Measurements from ENCODE around the gene SORCS2.

SORCS2 gene

DNA sequence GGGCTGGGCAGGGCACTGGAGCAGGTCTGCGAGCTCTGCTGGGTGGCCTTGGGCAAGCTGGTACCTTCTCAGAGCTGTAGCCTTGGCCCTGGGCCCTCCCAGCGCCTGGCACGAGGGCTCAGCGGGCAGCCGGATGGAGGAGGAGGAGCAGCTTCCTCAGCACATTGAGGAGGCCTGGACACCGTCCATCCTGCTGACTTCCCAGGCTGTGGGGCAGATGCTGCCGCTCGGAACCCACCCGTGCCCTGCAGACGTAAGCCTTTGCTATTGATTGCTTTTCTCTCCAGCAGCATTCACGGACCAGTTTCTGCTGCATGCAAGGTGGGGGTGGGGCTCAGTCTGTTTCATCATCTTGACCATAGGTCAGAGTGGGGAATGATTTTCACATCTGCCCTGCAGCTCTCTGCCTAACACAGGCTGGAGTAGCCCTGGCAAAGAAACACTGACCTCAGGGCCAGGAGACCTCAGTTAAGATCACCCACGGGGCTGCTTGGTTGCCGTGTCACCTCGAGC lies 323.1 kb downstream of the SORCS2 start:
- POLR2A ChIA-PET = no interaction called here
- TF ChIP-seq, protein P1, sequence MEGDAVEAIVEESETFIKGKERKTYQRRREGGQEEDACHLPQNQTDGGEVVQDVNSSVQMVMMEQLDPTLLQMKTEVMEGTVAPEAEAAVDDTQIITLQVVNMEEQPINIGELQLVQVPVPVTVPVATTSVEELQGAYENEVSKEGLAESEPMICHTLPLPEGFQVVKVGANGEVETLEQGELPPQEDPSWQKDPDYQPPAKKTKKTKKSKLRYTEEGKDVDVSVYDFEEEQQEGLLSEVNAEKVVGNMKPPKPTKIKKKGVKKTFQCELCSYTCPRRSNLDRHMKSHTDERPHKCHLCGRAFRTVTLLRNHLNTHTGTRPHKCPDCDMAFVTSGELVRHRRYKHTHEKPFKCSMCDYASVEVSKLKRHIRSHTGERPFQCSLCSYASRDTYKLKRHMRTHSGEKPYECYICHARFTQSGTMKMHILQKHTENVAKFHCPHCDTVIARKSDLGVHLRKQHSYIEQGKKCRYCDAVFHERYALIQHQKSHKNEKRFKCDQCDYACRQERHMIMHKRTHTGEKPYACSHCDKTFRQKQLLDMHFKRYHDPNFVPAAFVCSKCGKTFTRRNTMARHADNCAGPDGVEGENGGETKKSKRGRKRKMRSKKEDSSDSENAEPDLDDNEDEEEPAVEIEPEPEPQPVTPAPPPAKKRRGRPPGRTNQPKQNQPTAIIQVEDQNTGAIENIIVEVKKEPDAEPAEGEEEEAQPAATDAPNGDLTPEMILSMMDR (IDR thresholded peaks at IDR 0.05; ENCODE audit: control extremely low read depth, extremely low read depth, low read depth, missing control alignments) = no peak
- no peak for DNase-seq (ENCODE audit: extremely low spot score)
- CTCF ChIA-PET = no interaction called here

DNA sequence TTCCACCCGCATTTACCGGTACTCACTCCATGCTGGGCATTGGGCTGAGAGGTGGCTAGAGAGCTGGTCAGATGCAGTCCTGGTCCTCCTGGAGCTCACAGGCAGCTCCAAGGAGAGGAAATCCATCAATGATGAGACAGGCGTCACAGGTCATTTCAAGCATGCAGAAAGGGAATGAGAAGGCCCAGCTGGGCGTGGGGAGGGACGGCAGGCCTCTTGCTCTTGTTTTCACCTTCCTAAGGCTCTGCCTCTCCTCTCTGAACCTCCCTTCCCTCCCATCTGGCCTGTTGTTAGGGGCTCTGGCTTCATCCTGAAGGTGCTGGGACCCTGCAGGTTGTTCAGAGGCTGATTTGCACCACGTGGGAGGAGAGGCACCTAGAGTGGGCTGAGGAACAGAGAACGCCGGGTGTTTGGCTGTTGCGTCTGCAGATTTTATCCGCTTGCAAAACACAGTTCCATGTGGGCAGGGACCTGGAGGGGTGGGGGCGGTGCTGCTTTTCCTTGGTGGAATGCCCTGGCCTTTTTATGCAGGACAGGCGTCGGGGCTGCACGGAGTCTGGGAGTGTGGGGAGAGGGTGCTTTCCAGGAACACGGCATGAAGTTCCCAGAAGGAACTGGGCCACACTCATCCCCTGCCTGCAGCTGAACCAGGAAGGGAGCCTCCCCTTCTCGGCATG lies 323.9 kb downstream of the SORCS2 start:
- CTCF ChIA-PET = interaction anchor here (0.7 kb wide), 1 partner anchor 13 kb away, joined by 3 read pairs; no protein-coding TSS in a partner anchor
- POLR2A ChIA-PET = interaction anchor here (0.6 kb wide), 1 partner anchor 1229 kb away, joined by 3 read pairs; no protein-coding TSS in a partner anchor
- DNase-seq (ENCODE audit: extremely low spot score) = no peak
- TF ChIP-seq, protein P1 (IDR thresholded peaks at IDR 0.05; ENCODE audit: control extremely low read depth, extremely low read depth, low read depth, missing control alignments) = no peak

DNA sequence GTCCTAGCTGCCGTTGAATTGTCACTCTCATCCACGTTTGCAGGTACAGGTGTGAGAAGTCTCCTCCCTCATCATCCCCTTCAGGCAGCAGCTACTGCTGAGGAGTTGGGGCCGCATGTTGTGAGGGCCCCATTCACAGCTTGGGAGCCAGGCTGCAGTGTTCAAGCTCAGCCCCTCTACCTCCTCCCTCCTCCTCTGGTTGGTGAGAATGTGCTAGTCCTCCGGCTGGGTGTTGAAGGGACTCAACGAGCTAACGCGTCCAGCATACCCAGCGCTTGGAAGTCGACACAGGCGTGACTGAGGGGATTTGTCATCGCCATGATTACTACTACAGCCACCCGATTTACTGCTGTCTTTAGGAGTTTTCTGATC lies 324.4 kb downstream of the SORCS2 start:
- CTCF ChIA-PET = interaction anchor here (0.7 kb wide), 1 partner anchor 14 kb away, joined by 3 read pairs; no protein-coding TSS in a partner anchor
- DNase-seq (ENCODE audit: extremely low spot score) = no peak
- POLR2A ChIA-PET = interaction anchor here (0.6 kb wide), 1 partner anchor 1230 kb away, joined by 3 read pairs; no protein-coding TSS in a partner anchor
- TF ChIP-seq, protein P1 (IDR thresholded peaks at IDR 0.05; ENCODE audit: control extremely low read depth, extremely low read depth, low read depth, missing control alignments) = no peak

DNA sequence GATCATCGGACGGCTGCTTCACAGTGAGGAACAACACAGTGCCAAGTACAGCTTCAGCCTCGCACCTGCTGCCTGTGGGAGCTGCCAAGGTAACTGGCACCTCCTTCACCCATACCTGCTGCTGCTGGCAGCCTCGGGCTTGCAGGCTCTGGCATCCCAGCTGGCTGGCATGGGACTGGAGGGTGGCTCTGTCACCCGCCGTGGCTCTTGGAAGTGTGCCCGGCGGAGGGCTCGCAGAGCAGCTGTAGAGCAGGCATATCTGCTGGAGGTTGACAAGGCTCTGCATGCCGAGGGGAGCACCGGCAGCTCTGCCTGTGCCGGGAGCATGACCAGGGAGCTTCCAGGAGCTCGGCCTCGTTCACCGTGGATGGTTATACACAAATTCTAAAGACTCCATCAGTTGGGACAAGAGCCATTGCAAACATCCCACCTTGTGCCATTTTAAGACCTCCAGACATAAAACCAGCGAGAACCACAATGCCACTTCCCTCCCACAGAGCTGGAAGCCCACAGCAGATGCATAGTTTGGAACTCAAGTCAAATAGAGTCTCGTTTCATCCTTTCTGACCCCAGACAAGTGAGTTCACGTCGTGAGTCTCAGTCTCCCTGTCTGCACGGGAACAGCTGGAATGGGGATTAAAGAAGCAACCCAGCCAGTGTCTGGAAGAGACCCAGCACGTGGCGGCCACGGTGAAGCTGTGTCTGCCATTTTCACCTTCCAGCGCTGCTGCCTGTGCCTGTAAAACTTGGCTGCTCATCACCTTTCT lies 326.7 kb downstream of the SORCS2 start:
- TF ChIP-seq, protein P1 (IDR thresholded peaks at IDR 0.05; ENCODE audit: control extremely low read depth, extremely low read depth, low read depth, missing control alignments) = no peak
- DNase-seq (ENCODE audit: extremely low spot score) = no peak
- ChIA-PET POLR2A (no interaction called here), CTCF (no interaction called here)

DNA sequence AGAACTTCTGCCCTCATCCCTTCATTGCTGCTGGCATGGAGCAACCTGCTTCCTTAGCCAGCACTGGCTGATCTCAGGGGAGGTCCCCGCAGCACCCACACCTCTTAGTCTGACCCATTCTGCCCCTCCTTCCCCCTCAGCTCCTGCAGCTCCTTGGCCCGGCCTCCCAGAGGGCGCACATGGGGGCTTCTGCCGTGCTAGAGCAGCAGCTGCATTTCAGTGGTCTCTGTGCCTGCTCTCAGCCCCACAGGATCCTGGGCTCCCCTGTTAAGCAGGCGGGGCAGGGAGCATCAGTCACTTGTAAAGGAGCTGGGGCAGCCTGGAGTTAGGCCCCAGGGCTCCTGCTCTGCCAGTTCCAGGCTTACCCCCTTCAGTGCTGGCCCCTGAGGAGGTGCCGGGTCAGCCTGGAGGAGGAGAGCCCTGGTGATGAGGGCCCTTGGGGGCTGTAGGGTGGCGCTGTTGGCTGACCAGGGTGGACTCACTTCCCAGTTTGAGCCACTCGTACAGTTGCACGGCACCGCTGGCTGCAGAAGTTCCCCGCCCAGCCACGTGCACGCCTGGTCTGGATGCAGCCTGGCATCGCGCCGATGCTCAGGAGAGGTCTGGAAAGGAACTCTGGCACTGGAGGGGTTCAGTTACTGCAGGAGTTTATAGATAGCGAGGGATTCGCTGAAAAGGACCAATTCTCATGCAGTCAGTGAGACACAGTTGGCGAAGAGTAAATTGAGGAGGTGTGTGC lies 327.5 kb downstream of the SORCS2 start:
- ChIA-PET CTCF (no interaction called here), POLR2A (no interaction called here)
- TF ChIP-seq, protein P1 (IDR thresholded peaks at IDR 0.05; ENCODE audit: control extremely low read depth, extremely low read depth, low read depth, missing control alignments) = no peak
- DNase-seq (ENCODE audit: extremely low spot score) = no peak

DNA sequence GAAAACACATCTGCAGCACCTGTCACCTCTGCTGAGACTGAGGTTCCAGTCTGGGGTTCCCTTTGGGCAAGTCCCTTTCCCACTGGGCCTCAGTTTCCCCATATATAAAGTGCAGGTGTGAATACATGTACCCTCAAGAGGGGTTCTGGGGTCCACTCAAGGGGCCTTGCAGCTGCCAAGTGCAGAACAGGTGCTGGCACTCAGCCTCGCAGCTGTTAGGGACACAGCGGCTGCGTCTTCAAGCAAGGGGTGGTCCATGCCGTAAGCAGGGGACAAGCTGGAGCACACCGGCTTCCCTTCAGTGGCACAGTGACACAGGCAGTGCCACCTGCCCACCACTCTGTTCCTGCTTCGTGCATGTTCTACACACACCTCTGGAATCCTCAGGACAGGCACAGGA lies 329.3 kb downstream of the SORCS2 start:
- DNase-seq (ENCODE audit: extremely low spot score) = no peak
- POLR2A ChIA-PET = no interaction called here
- CTCF ChIA-PET = no interaction called here
- TF ChIP-seq, protein P1 (IDR thresholded peaks at IDR 0.05; ENCODE audit: control extremely low read depth, extremely low read depth, low read depth, missing control alignments) = no peak

All from GM10248 (cell line).